Measurements from ENCODE around the gene ARFGEF2.

DNA sequence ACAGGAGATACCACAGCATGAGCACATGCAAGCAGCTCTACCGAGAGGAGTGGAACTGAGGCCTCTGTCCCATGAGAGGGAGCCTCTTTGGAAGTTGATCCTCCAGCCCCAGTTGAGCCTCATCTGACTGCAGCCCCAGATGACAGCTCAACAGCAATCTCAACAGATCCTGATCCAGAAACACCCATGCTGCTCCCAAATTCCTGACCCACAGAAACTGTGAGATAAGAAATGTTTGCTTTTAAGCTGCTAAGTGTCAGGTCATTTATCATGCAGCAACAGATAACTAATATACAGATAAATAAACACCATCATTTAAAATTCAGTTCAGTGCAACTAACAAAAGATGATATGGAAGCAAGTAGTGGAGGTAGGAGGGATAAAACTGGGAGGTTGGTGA is 4.8 kb upstream of the ARFGEF2 start:
- TF ChIP-seq POLR2AphosphoS5 (IDR thresholded peaks at IDR 0.05; ENCODE audit: low read depth, low read length) (no peak), POLR2A (IDR thresholded peaks at IDR 0.05; ENCODE audit: low read depth, low read length) (no peak)
